D721Med (cell line): ENCODE results near the gene INSC.

Experiments
- DNase-seq: peaks from one replicate; pipeline ENCODE4 v3.0.0; 2011; ENCODE audit warnings: low spot score; ENCODE audit not compliant: insufficient read length
- FAIRE-seq: peaks from 2 replicates; lab custom pipeline; 2011; peaks lifted over from hg19 to GRCh38; lab: Jason Lieb, UNC
- TF ChIP-seq, protein P1 (sequence below): IDR thresholded peaks from 2 replicates; pipeline ENCODE4 v1.5.1; 2012; ENCODE audit warnings: mild to moderate bottlenecking, control low read depth; ENCODE audit not compliant: insufficient read depth; ENCODE audit errors: missing control alignments

The INSC gene

GRCh38 chr11:15119826-15120225 is 5.1 kb downstream of the INSC start:
- no peak for FAIRE-seq
- no peak for DNase-seq

GRCh38 chr11:15123849-15124248 is 9.1 kb downstream of the INSC start:
- TF ChIP-seq, protein P1, sequence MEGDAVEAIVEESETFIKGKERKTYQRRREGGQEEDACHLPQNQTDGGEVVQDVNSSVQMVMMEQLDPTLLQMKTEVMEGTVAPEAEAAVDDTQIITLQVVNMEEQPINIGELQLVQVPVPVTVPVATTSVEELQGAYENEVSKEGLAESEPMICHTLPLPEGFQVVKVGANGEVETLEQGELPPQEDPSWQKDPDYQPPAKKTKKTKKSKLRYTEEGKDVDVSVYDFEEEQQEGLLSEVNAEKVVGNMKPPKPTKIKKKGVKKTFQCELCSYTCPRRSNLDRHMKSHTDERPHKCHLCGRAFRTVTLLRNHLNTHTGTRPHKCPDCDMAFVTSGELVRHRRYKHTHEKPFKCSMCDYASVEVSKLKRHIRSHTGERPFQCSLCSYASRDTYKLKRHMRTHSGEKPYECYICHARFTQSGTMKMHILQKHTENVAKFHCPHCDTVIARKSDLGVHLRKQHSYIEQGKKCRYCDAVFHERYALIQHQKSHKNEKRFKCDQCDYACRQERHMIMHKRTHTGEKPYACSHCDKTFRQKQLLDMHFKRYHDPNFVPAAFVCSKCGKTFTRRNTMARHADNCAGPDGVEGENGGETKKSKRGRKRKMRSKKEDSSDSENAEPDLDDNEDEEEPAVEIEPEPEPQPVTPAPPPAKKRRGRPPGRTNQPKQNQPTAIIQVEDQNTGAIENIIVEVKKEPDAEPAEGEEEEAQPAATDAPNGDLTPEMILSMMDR = no peak
- DNase-seq (no peak), FAIRE-seq (no peak)

More at GRCh38 chr11:15119826-15120225, 5.1 kb downstream of the INSC start:
- TF ChIP-seq, protein P1 = no peak

GRCh38 chr11:15124528-15124927 is 9.8 kb downstream of the INSC start:
- DNase-seq (no peak), FAIRE-seq (no peak)
- TF ChIP-seq, protein P1 = no peak

DNA sequence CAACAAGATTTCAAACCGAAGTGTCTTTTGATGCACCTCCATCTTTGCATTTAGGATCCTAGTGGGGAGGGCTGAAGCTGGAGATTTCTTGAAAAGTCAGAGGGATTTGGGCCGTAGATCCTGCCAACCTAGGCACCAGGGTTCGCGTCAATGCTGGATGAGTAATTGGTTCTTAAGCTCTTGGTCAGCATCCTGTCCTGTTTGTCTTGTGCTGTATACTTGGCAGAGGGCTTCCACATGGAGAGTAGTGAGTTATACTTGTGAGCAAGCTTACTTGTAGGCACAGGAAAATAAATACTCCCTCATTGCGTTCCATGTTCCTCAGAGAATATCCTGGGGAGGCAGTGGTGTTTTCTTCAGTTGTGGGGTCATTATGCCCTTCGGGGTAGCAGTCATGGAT is 12.6 kb downstream of the INSC start:
- FAIRE-seq (no peak), DNase-seq (no peak)
- TF ChIP-seq, protein P1 = no peak

DNA sequence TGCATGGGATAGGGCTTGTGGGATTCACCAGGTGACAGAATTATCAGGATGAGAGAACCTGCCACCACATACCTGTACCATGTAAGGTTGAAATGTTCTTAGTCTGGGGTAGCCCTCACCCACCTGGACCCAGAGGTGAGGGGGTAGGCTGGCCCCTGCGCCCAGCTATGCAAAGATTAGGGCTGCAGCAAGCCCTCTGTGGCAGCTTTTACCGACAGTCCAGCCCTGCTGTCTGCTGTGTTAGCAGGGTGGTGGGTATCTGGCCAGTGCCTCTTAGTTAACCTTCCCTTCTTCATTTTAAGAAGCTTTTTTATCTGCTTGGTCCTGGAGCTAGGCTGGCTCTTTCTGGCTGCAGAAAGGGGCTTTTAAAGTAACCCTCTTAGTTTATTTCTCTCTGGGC is 13.9 kb downstream of the INSC start:
- FAIRE-seq (no peak), DNase-seq (no peak)
- TF ChIP-seq, protein P1 = no peak

DNA sequence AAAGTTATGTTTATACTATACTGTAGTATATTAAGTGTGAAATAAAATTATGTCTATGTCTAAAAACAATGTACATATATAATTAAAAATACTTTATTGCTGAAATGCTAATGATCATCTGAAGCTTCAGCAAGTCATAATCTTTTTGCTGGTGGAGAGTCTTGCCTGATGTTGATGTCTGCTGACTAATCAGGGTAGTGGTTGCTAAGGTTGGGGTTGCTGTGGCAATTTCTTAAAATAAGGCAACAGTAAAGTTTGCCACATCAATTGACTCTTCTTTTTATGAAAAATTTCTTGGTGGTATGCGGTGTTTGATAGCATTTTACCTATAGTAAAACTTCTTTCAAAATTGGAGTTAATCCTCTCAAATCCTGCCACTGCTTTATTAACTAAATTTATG is 21.4 kb downstream of the INSC start:
- TF ChIP-seq, protein P1 = no peak
- no peak for FAIRE-seq
- DNase-seq = no peak

DNA sequence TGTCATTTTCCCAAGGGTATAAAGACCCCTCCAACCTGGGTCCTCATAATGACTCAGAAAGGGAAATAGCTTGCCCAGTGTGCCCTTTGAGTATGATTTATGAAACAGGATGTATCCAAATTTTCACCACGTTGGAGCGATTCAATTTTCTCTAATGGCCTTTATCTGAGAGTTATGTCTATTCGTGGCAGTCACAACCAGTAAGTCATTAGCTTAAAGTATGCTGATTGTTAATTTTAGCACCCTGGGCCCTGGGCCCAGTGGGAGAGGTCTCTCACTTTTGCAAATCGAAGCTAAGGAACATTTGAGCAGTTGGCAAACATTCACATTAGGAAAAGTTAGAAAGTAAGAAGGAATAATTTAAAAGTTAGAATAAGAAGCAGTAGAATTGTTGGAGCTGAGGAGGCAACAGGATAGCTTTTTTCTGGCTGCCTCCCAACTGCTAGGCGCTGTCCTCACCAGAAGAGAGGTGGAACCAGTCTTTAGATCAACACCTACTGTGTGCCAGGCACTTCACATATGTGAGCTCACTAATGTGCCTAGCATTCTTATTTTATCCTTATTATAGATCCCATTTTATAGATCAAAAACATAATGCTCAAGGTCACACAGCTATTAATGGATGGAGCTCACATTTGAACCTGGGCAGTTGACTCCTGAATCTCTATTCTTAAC is 24.5 kb downstream of the INSC start:
- TF ChIP-seq, protein P1 = no peak
- DNase-seq = no peak
- FAIRE-seq = no peak
